CD4-positive, alpha-beta T cell treated with Interleukin-4 for 4 hours (primary cell): Measurements from ENCODE around the gene BAIAP2.
"Not testable (repeated sequence)": the region's sequence is repeated elsewhere in the genome, so short reads cannot be mapped to it uniquely, and the experiment has no call there.

Source experiments
- DNase-seq: peaks from one replicate; pipeline ENCODE4 v3.0.0-alpha.2; 2020

BAIAP2 gene

GRCh38 chr17:81129711-81130367 lies 94.9 kb downstream of the BAIAP2 start:
- no peak for DNase-seq

GRCh38 chr17:81130385-81131361 lies 95.7 kb downstream of the BAIAP2 start:
- no peak for DNase-seq

GRCh38 chr17:81131486-81132196 lies 96.7 kb downstream of the BAIAP2 start:
- no peak for DNase-seq

- DNase-seq, result no peak
Measured at GRCh38 chr17:81132197-81132540, 97.2 kb downstream of the BAIAP2 start.

GRCh38 chr17:81132770-81133723 lies 98.1 kb downstream of the BAIAP2 start:
- no peak for DNase-seq

- no peak for DNase-seq
Measured at GRCh38 chr17:81134064-81134781, 99.3 kb downstream of the BAIAP2 start.

GRCh38 chr17:81135505-81136278 lies 100.7 kb downstream of the BAIAP2 start:
- DNase-seq, result no peak

- no peak for DNase-seq
Measured at GRCh38 chr17:81136366-81136765, 101.4 kb downstream of the BAIAP2 start.

GRCh38 chr17:81137248-81137647 lies 102.3 kb downstream of the BAIAP2 start:
- no peak for DNase-seq

GRCh38 chr17:81138083-81138482 lies 103.1 kb downstream of the BAIAP2 start:
- no peak for DNase-seq

- no peak for DNase-seq
Measured at GRCh38 chr17:81138500-81138899, 103.5 kb downstream of the BAIAP2 start.

- DNase-seq, result no peak
Measured at GRCh38 chr17:81139428-81139827, 104.5 kb downstream of the BAIAP2 start.

GRCh38 chr17:81140018-81140417 lies 105.1 kb downstream of the BAIAP2 start:
- no peak for DNase-seq

GRCh38 chr17:81140695-81141094 lies 105.7 kb downstream of the BAIAP2 start:
- DNase-seq, result no peak

- peak; percentile 52 for DNase-seq
Measured at GRCh38 chr17:81142301-81143199, 107.6 kb downstream of the BAIAP2 start.

- DNase-seq, result no peak
Measured at GRCh38 chr17:81143200-81143527, 108.2 kb downstream of the BAIAP2 start.

- DNase-seq, result no peak
Measured at GRCh38 chr17:81143717-81144422, 108.9 kb downstream of the BAIAP2 start.

- no peak for DNase-seq
Measured at GRCh38 chr17:81144423-81144781, 109.5 kb downstream of the BAIAP2 start.

GRCh38 chr17:81146208-81146607 lies 111.3 kb downstream of the BAIAP2 start:
- not testable (repeated sequence) for DNase-seq
